HepG2 (cell line): ENCODE measurements around the gene SETD5. TPM values are rescaled to one million over a fixed set of nuclear protein-coding genes. Genes with fewer than 3 reads are reported as not detected.

ENCODE experiments used
- IKZF4 ChIP-seq: sonication (generic); formaldehyde crosslinking; IDR thresholded peaks from 2 replicates; pipeline ENCODE4 v1.5.1; 2020; ENCODE audit warnings: borderline replicate concordance, mild to moderate bottlenecking, low read depth, missing genetic modification reagents; ENCODE audit errors: not compliant biosample characterization
- KDM6A ChIP-seq: IDR thresholded peaks from 2 replicates; pipeline ENCODE4 v1.6.1; 2016; ENCODE audit warnings: low read depth
- MED8 ChIP-seq: sonication (generic); formaldehyde crosslinking; IDR thresholded peaks from 2 replicates; pipeline ENCODE4 v1.8.1; 2023; ENCODE audit warnings: mild to moderate bottlenecking, missing genetic modification reagents; ENCODE audit not compliant: insufficient replicate concordance
- POLR2A ChIP-seq, 2 experiments: IDR thresholded peaks; 2 replicates each; pipeline ENCODE4 v1.6.1; 2011; ENCODE audit warnings: low read depth in 2 of 2, low read length in 2 of 2, mild to moderate bottlenecking in 1 of 2, moderate library complexity in 1 of 2; ENCODE audit not compliant: insufficient read depth in 1 of 2
- REPIN1 ChIP-seq: sonication (generic); formaldehyde crosslinking; IDR thresholded peaks from 2 replicates; pipeline ENCODE4 v1.8.0; 2022; ENCODE audit warnings: missing genetic modification reagents, low read depth, mild to moderate bottlenecking, borderline replicate concordance
- SSRP1 ChIP-seq: IDR thresholded peaks from 2 replicates; pipeline ENCODE4 v1.6.1; 2016; ENCODE audit warnings: control low read depth
- STAT5B ChIP-seq: sonication (generic); formaldehyde crosslinking; IDR thresholded peaks from 2 replicates; pipeline ENCODE4 v1.4.0; 2020; ENCODE audit warnings: missing genetic modification reagents
- XRCC5 ChIP-seq: fragments of 200-400 bp; formaldehyde crosslinking; optimal IDR thresholded peaks from 2 replicates; pipeline ENCODE3; 2017; ENCODE audit warnings: mild to moderate bottlenecking, low read length
- ZFP1 ChIP-seq: IDR thresholded peaks from 2 replicates; pipeline ENCODE4 v1.6.1; 2016
- ZFP36L1 ChIP-seq: sonication (generic); formaldehyde crosslinking; IDR thresholded peaks from 2 replicates; pipeline ENCODE4 v1.8.0; 2022; ENCODE audit warnings: mild to moderate bottlenecking, missing genetic modification reagents, moderate library complexity
- ZNF431 ChIP-seq: sonication (generic); formaldehyde crosslinking; IDR thresholded peaks from 2 replicates; pipeline ENCODE4 v1.9.0; 2022; ENCODE audit warnings: missing genetic modification reagents, low read depth, mild to moderate bottlenecking, borderline replicate concordance
- ZNF44 ChIP-seq: sonication (generic); formaldehyde crosslinking; IDR thresholded peaks from 2 replicates; pipeline ENCODE4 v1.5.1; 2020; ENCODE audit warnings: mild to moderate bottlenecking, missing genetic modification reagents
- ZNF557 ChIP-seq: sonication (generic); formaldehyde crosslinking; IDR thresholded peaks from 2 replicates; pipeline ENCODE4 v1.4.0; 2020; ENCODE audit warnings: missing genetic modification reagents
- ZNF629 ChIP-seq: sonication (generic); formaldehyde crosslinking; conservative IDR thresholded peaks from 2 replicates; pipeline ENCODE4 v1.5.0; 2020; ENCODE audit warnings: missing genetic modification reagents
- ZNF792 ChIP-seq: IDR thresholded peaks from 2 replicates; pipeline ENCODE4 v1.6.1; 2016
- ZNF891 ChIP-seq: sonication (generic); formaldehyde crosslinking; IDR thresholded peaks from 2 replicates; pipeline ENCODE4 v1.5.0; 2020; ENCODE audit warnings: mild to moderate bottlenecking, missing genetic modification reagents
- ZSCAN12 ChIP-seq: sonication (generic); formaldehyde crosslinking; IDR thresholded peaks from 2 replicates; pipeline ENCODE4 v1.9.0; 2021; ENCODE audit warnings: mild to moderate bottlenecking, missing genetic modification reagents
- polyA plus RNA-seq, 8 experiments: library from polyadenylated mRNA; depleted of rRNA in 3 of 8; stranded (reverse) in 7 of 8; unstranded in 1 of 8; fragments of >200 nt; fragmentation: Illumina TruSeq in 4 of 8; extraction: Trizol in 4 of 8; gene quantifications; 2 replicates each; pipeline versions ENCODE4 v1.2.1 to v1.2.3, GENCODE V29; 2011 to 2016; ENCODE audit warnings: low read depth in 4 of 8, missing spikeins in 1 of 8, mixed read lengths in 1 of 8; ENCODE audit not compliant: insufficient read depth in 1 of 8
- total RNA-seq, 5 experiments: library from RNA; depleted of rRNA; stranded (reverse); fragments of >200 nt; fragmentation: Illumina TruSeq; extraction: Trizol; gene quantifications; 2 replicates each; pipeline ENCODE4 v1.2.3, GENCODE V29; 2016; ENCODE audit warnings: low read depth in 1 of 5
- TF ChIP-seq, protein P1 (sequence below): sonication (generic); formaldehyde crosslinking; IDR thresholded peaks from 2 replicates; pipeline ENCODE4 v1.4.0; 2020; ENCODE audit warnings: missing genetic modification reagents
- TF ChIP-seq, protein P2 (sequence below): IDR thresholded peaks from 2 replicates; pipeline ENCODE4 v1.6.1; 2016; ENCODE audit warnings: low read depth, borderline replicate concordance
- TF ChIP-seq, protein P3 (sequence below): sonication (generic); formaldehyde crosslinking; IDR thresholded peaks from 2 replicates; pipeline ENCODE4 v1.5.0; 2020; ENCODE audit warnings: missing genetic modification reagents
- TF ChIP-seq, protein P4 (sequence below): IDR thresholded peaks from 2 replicates; pipeline ENCODE4 v1.6.1; 2012; ENCODE audit warnings: inconsistent platforms
- TF ChIP-seq, protein P5 (sequence below): sonication (generic); formaldehyde crosslinking; IDR thresholded peaks from 2 replicates; pipeline ENCODE4 v1.4.0; 2020; ENCODE audit warnings: missing genetic modification reagents
- TF ChIP-seq, protein P6 (sequence below): sonication (generic); formaldehyde crosslinking; IDR thresholded peaks from 2 replicates; pipeline ENCODE4 v1.4.0; 2020; ENCODE audit warnings: missing genetic modification reagents, mild to moderate bottlenecking, borderline replicate concordance
- TF ChIP-seq, protein P7 (sequence below): sonication (generic); formaldehyde crosslinking; IDR thresholded peaks from 2 replicates; pipeline ENCODE4 v1.4.0; 2020; ENCODE audit warnings: missing genetic modification reagents, borderline replicate concordance

SETD5 gene
- total and polyA plus RNA-seq, 2 of the 13 experiments (the other 11 are each of a cell fraction or from before 2014, with no cell fraction given) = 46.8 to 95.8 TPM

DNA sequence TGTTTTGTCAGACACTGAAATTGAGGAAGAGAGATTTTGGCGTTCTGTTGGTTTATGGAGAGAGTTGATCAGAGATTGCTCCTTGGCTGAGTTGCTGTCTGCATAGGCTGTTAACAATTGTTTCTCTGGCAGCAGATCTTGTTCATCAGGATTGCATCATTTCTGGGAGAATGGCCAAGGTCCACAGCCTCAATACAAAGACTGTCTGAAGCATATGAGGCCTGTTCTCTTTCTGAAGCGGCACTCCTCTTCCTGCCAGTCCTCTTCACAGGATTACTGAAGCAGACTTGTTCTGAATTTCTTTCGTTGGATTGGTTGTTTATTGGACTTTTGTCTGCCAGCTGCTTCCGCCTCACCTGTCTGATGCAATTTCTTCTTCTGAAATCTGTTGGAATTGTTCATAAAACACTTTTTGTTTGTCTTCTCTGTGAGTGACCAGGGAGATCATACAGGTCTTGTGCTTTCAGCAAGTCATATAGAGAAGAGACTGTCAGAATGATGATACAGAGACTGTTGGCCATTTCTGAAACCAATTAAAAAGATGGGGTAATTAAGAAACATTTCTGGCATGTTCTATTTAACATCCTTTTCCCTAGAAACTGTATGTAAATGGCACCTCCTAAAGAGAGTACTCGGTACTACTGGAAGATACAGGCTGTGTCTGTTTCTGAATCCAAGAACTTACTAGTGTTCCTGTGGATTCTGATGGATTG, 25.5 kb downstream of the SETD5 start (continued):
- TF ChIP-seq, protein P1, sequence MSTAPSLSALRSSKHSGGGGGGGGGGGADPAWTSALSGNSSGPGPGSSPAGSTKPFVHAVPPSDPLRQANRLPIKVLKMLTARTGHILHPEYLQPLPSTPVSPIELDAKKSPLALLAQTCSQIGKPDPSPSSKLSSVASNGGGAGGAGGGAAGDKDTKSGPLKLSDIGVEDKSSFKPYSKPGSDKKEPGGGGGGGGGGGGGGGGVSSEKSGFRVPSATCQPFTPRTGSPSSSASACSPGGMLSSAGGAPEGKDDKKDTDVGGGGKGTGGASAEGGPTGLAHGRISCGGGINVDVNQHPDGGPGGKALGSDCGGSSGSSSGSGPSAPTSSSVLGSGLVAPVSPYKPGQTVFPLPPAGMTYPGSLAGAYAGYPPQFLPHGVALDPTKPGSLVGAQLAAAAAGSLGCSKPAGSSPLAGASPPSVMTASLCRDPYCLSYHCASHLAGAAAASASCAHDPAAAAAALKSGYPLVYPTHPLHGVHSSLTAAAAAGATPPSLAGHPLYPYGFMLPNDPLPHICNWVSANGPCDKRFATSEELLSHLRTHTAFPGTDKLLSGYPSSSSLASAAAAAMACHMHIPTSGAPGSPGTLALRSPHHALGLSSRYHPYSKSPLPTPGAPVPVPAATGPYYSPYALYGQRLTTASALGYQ (CRISPR knock-in tag) = peak; percentile 77; the same call in 1 of the 2 replicates
- TF ChIP-seq ZNF44 (no peak), ZFP1 (CRISPR knock-in tag) (peak; percentile 52; the same call in 1 of the 2 replicates), ZNF557 (no peak), ZFP36L1 (CRISPR knock-in tag) (no peak), STAT5B (no peak), ZNF431 (CRISPR knock-in tag) (peak; percentile 56; the same call in 1 of the 2 replicates), ZSCAN12 (CRISPR knock-in tag) (no peak), ZNF891 (CRISPR knock-in tag) (no peak), KDM6A (peak; percentile 66; the same call in 1 of the 2 replicates), XRCC5 (peak; percentile 72), POLR2A (IDR thresholded peaks at IDR 0.05; ENCODE audit: insufficient read depth in 1 of 2, low read depth in 2 of 2, low read length in 2 of 2) (peak; percentile 24 to 67; a peak in 2 of 4 replicates), MED8 (CRISPR knock-in tag) (no peak), IKZF4 (CRISPR knock-in tag) (no peak), ZNF629 (CRISPR knock-in tag) (no peak), ZNF792 (CRISPR knock-in tag) (peak; percentile 82; the same call in 1 of the 2 replicates), REPIN1 (CRISPR knock-in tag) (no peak; the same call in 1 of the 2 replicates), SSRP1 (CRISPR knock-in tag) (peak; percentile 74; the same call in 1 of the 2 replicates)
- TF ChIP-seq, protein P2, sequence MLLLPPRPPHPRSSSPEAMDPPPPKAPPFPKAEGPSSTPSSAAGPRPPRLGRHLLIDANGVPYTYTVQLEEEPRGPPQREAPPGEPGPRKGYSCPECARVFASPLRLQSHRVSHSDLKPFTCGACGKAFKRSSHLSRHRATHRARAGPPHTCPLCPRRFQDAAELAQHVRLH = peak; percentile 81; the same call in 1 of the 2 replicates
- TF ChIP-seq, protein P3, sequence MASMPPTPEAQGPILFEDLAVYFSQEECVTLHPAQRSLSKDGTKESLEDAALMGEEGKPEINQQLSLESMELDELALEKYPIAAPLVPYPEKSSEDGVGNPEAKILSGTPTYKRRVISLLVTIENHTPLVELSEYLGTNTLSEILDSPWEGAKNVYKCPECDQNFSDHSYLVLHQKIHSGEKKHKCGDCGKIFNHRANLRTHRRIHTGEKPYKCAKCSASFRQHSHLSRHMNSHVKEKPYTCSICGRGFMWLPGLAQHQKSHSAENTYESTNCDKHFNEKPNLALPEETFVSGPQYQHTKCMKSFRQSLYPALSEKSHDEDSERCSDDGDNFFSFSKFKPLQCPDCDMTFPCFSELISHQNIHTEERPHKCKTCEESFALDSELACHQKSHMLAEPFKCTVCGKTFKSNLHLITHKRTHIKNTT (CRISPR knock-in tag) = no peak
- TF ChIP-seq, protein P4, sequence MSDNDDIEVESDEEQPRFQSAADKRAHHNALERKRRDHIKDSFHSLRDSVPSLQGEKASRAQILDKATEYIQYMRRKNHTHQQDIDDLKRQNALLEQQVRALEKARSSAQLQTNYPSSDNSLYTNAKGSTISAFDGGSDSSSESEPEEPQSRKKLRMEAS = peak; percentile 46
- TF ChIP-seq, protein P5, sequence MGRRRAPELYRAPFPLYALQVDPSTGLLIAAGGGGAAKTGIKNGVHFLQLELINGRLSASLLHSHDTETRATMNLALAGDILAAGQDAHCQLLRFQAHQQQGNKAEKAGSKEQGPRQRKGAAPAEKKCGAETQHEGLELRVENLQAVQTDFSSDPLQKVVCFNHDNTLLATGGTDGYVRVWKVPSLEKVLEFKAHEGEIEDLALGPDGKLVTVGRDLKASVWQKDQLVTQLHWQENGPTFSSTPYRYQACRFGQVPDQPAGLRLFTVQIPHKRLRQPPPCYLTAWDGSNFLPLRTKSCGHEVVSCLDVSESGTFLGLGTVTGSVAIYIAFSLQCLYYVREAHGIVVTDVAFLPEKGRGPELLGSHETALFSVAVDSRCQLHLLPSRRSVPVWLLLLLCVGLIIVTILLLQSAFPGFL = no peak
- TF ChIP-seq, protein P6, sequence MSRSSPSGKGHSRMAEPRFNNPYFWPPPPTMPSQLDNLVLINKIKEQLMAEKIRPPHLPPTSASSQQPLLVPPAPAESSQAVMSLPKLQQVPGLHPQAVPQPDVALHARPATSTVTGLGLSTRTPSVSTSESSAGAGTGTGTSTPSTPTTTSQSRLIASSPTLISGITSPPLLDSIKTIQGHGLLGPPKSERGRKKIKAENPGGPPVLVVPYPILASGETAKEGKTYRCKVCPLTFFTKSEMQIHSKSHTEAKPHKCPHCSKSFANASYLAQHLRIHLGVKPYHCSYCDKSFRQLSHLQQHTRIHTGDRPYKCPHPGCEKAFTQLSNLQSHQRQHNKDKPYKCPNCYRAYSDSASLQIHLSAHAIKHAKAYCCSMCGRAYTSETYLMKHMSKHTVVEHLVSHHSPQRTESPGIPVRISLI (CRISPR knock-in tag) = peak; percentile 53; the same call in 1 of the 2 replicates
- TF ChIP-seq, protein P7, sequence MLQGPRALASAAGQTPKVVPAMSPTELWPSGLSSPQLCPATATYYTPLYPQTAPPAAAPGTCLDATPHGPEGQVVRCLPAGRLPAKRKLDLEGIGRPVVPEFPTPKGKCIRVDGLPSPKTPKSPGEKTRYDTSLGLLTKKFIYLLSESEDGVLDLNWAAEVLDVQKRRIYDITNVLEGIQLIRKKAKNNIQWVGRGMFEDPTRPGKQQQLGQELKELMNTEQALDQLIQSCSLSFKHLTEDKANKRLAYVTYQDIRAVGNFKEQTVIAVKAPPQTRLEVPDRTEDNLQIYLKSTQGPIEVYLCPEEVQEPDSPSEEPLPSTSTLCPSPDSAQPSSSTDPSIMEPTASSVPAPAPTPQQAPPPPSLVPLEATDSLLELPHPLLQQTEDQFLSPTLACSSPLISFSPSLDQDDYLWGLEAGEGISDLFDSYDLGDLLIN (CRISPR knock-in tag) = no peak
